ENCODE data around the gene NAGA.

GRCh38 chr22:42080287-42080686 lies 9.7 kb upstream of the NAGA start:
- no peak for TF ChIP-seq CTCF (IDR thresholded peaks at IDR 0.05; ENCODE audit: low read depth, low read length)
- no peak for TF ChIP-seq EZH2phosphoT487 (IDR thresholded peaks at IDR 0.05; ENCODE audit: low read depth)

Data from OCI-LY3 (cell line).